ENCODE data around the gene PSMB3.

DNA sequence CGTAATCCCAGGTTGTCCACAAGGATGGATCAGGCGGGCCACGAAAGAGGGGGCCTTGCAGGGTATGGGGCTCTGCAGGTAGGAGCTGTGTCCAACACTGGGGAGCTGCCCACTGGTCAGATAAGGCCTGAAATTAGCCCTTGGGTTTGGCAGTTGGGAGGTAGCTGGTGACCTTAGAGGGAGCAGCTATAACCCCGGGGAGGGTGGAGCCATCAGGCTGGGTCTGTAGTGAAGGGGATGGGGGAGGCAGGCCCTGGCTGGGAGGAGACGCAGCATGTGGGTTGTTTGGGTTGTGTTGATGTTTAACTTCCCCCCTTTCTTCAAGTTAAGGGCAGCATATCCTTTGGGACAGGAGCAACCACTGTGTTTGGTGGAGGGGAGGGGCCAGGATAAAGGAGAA, 41.6 kb upstream of the PSMB3 start:
- TF ChIP-seq, protein P1, sequence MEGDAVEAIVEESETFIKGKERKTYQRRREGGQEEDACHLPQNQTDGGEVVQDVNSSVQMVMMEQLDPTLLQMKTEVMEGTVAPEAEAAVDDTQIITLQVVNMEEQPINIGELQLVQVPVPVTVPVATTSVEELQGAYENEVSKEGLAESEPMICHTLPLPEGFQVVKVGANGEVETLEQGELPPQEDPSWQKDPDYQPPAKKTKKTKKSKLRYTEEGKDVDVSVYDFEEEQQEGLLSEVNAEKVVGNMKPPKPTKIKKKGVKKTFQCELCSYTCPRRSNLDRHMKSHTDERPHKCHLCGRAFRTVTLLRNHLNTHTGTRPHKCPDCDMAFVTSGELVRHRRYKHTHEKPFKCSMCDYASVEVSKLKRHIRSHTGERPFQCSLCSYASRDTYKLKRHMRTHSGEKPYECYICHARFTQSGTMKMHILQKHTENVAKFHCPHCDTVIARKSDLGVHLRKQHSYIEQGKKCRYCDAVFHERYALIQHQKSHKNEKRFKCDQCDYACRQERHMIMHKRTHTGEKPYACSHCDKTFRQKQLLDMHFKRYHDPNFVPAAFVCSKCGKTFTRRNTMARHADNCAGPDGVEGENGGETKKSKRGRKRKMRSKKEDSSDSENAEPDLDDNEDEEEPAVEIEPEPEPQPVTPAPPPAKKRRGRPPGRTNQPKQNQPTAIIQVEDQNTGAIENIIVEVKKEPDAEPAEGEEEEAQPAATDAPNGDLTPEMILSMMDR (IDR thresholded peaks at IDR 0.05; ENCODE audit: low read length) = no peak
- TF ChIP-seq EZH2phosphoT487 (IDR thresholded peaks at IDR 0.05; ENCODE audit: low read length) = no peak
- TF ChIP-seq EZH2 (optimal IDR thresholded peaks at IDR 0.05; ENCODE audit: low read depth, low read length) = no peak
